Neutrophil (primary cell): Measurements from ENCODE around the gene FCRL6.

Source experiments
- H3K27ac ChIP-seq: fragments of 200-600 bp; sonication (generic); 2 replicates; pipeline ENCODE4 v1.5.1; 2016; ENCODE audit warnings: mild to moderate bottlenecking, moderate library complexity
- H3K27me3 ChIP-seq: fragments of 200-600 bp; sonication (generic); 2 replicates; pipeline ENCODE4 v1.6.0; 2016; ENCODE audit warnings: mild to moderate bottlenecking
- H3K36me3 ChIP-seq: fragments of 200-600 bp; sonication (generic); 2 replicates; pipeline ENCODE4 v1.5.1; 2017
- H3K4me1 ChIP-seq, 2 experiments: fragments of 200-600 bp in 1 of 2; sonication (generic) in 1 of 2; 1 replicate in 1 of 2; 2 replicates in 1 of 2; pipeline versions ENCODE4 v1.5.1 to v1.6.1; 2013 to 2016; ENCODE audit warnings: low read depth in 1 of 2, low read length in 1 of 2, mild to moderate bottlenecking in 1 of 2, moderate library complexity in 1 of 2; ENCODE audit not compliant: control insufficient read depth in 1 of 2, insufficient read depth in 1 of 2
- H3K4me3 ChIP-seq, 2 experiments: fragments of 200-600 bp in 1 of 2; sonication (generic) in 1 of 2; 1 replicate in 1 of 2; 2 replicates in 1 of 2; pipeline ENCODE4 v1.5.1; 2013 to 2016; ENCODE audit warnings: low read depth in 1 of 2, low read length in 1 of 2, mild to moderate bottlenecking in 1 of 2, moderate library complexity in 1 of 2
- H3K9me3 ChIP-seq: fragments of 200-600 bp; sonication (generic); 2 replicates; pipeline ENCODE4 v1.5.1; 2016
- CTCF ChIP-seq: fragments of 200-600 bp; sonication (generic); IDR thresholded peaks from 2 replicates; pipeline ENCODE4 v1.5.1; 2016; ENCODE audit warnings: antibody characterized with exemption

Gene FCRL6

GRCh38 chr1:159843459-159843858, 41.3 kb downstream of the FCRL6 start:
- H3K4me3 ChIP-seq, result no peak overlapping the region
- no peaks in the 10 kb centered on the region for H3K27me3 ChIP-seq
- no peak for TF ChIP-seq CTCF
- no peaks in the 10 kb centered on the region for H3K9me3 ChIP-seq
- no peak overlapping the region for H3K27ac ChIP-seq
- no peaks in the 10 kb centered on the region for H3K36me3 ChIP-seq
- H3K4me1 ChIP-seq, result peaks cover 14 to 16% of the 10 kb centered on the region in 2 experiments

DNA sequence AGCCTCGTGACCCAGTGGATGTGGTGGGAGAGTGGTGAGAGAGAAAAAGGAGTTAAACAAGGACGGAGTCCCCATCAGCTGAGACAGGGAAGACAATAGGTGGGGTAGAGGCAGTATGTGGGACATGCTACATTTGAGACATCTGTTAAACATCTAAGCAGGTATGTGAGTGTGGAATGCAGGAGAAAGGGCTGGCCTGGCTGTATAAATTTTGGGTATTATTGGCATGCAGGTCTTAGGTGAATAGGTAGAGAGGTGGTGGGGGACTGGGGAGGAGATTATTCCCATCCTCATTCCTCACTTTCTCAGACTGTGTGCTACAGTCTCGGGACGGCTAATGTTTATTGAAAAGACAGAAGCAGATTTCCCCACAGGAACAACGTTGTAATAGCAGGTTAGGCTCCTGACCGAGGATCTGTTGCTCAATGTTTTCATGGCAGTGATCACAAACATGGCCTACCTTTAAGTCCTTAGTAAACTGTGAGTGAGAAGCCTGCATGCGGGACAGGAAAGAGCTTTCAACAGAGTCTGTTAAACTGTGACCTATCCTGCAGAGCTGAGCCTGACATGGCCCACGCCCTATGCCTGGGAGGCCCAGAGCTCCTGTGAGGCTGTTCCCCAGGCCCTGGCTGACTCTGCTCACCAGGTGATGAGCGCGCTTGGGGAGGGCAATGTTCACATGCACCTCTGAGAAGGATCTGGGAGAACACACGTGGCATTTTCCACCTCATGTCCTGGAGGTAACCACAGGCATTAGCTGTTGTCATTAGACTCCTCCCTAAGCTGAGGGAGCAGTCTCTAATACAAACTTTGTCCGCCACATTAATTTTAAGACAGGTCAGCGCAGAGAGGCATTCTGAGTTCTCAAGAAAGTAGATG, 43.8 kb downstream of the FCRL6 start:
- TF ChIP-seq CTCF, result no peak
- Histone ChIP-seq H3K27ac (peak overlapping the region; percentile 55), H3K36me3 (no peaks in the 10 kb centered on the region), H3K9me3 (no peaks in the 10 kb centered on the region), H3K4me1 (peaks cover 25 to 28% of the 10 kb centered on the region in 2 experiments), H3K27me3 (no peaks in the 10 kb centered on the region), H3K4me3 (no peak overlapping the region)

DNA sequence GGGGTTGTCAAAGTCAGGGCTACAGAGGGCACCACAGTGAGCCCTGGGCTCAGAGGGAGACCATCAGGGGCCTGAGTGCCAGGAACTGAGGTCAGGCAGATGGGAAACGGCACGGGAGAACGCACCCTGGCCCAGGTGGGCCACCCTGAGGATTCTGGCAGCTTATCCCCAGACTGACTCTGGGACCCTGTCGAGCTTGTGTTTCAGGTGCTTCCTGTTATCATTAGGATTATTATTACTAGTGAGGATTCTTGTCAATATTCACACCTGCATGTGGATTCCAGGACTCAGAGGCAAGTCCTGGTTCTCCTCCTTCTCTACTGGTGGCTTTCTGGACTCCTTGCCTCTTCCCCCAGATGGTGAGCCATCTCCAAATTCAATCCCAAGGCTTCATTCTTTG, 45.1 kb downstream of the FCRL6 start:
- H3K4me1 ChIP-seq, result peaks cover 25 to 28% of the 10 kb centered on the region in 2 experiments
- H3K27me3 ChIP-seq, result no peaks in the 10 kb centered on the region
- no peak overlapping the region for H3K27ac ChIP-seq
- no peaks in the 10 kb centered on the region for H3K9me3 ChIP-seq
- no peak for TF ChIP-seq CTCF
- H3K36me3 ChIP-seq, result no peaks in the 10 kb centered on the region
- H3K4me3 ChIP-seq, result no peak overlapping the region

DNA sequence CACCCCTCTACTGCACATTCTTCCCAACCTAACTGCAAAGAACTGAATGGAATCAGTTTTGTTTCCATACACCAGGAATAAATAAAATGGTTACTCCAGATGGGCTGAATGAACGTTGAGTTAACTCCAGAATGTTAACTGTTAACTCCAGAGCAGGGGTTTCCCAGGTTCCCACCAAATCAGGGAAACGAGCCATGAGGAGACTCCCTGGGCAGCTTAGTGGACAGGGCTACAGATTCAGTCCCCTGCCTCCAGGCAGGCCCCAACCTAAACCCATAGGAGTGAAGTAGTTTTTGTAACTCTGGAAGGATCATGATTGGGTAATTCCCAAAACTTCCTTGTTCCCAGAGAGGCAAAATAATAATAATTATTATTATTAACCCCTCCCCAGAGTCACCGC, 46.2 kb downstream of the FCRL6 start:
- H3K4me1 ChIP-seq, result peaks cover 25 to 28% of the 10 kb centered on the region in 2 experiments
- H3K4me3 ChIP-seq, result no peak overlapping the region
- H3K9me3 ChIP-seq, result no peaks in the 10 kb centered on the region
- no peaks in the 10 kb centered on the region for H3K36me3 ChIP-seq
- no peak for TF ChIP-seq CTCF
- H3K27me3 ChIP-seq, result no peaks in the 10 kb centered on the region
- no peak overlapping the region for H3K27ac ChIP-seq

DNA sequence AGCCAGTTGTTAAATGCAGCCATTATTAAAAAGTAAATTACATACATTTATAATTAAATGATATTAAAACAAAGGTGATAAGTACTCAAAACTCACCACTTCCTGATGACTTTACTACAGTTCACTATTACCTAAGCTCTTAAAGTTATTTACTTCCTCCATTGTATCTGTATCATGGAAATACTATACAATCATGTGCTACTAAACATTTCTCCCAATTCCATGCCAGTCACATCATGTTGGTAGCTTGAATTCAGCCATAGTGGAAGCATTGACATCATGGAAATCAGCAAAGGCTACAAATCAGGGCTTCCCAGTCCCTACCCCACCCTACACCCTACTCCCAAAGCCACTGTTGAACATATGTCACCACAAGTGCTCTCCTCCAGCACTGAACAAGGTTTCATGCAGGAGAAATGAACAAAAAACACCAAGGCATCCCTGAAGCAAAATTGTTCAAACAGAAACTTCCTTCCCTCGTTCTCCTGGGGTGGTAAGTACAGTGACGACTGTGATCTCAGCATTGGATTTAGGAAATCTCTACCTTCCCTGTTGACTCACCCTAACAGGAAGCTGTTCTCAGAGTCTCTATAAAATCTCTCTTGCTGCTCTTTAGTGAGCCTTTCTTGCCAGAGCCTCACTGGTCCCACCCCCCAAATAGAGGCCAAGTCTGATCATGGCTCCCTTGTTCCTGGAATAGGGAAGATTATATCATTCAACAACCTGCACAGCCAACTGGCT, 47.6 kb downstream of the FCRL6 start:
- no peaks in the 10 kb centered on the region for H3K36me3 ChIP-seq
- H3K4me1 ChIP-seq, result peaks cover 34 to 38% of the 10 kb centered on the region in 2 experiments
- H3K27ac ChIP-seq, result no peak overlapping the region
- H3K27me3 ChIP-seq, result peaks cover 13% of the 10 kb centered on the region
- H3K4me3 ChIP-seq, result no peak overlapping the region
- H3K9me3 ChIP-seq, result no peaks in the 10 kb centered on the region
- no peak for TF ChIP-seq CTCF
